Medulla oblongata (tissue), 1 donor: ENCODE results near the gene CCDC102A.
"Not testable (repeated sequence)": the region's sequence is repeated elsewhere in the genome, so short reads cannot be mapped to it uniquely, and the experiment has no call there.

Experiments used
- DNase-seq: peaks from one replicate; pipeline ENCODE4 v3.0.0-alpha.2; 2015; ENCODE audit errors: extremely low spot score

The CCDC102A gene

GRCh38 chr16:57502048-57502775, 34.2 kb downstream of the CCDC102A start:
- no peak for DNase-seq

- no peak for DNase-seq
Observed at GRCh38 chr16:57501492-57501891, 34.9 kb downstream of the CCDC102A start.

GRCh38 chr16:57500578-57501111, 35.7 kb downstream of the CCDC102A start:
- no peak for DNase-seq

GRCh38 chr16:57499941-57500340, 36.4 kb downstream of the CCDC102A start:
- not testable (repeated sequence) for DNase-seq

- no peak for DNase-seq
Observed at GRCh38 chr16:57498031-57498430, 38.3 kb downstream of the CCDC102A start.

- DNase-seq: no peak
Observed at GRCh38 chr16:57497121-57497520, 39.2 kb downstream of the CCDC102A start.

DNA sequence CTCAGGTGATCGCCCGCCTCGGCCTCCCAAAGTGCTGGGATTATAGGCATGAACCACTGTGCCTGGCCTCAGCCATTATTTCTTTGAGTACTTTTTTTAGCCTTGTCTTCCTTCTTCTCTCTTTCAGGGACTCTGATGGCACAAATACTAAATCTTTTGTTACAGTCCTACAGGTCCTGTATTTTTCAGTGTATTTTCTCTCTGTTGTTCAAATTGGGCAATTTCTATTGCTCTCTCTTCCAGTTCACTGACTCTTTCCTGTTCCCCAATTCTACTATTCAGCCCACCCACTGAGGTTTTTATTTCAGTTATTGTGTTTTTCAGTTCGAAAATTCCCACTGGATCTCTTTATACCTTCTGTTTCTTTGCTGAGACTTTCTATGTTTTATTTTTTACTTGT, 42.6 kb downstream of the CCDC102A start:
- DNase-seq: no peak

GRCh38 chr16:57489229-57489628, 47.1 kb downstream of the CCDC102A start:
- DNase-seq: no peak

GRCh38 chr16:57486858-57487834, 49.2 kb downstream of the CCDC102A start:
- DNase-seq: no peak

DNA sequence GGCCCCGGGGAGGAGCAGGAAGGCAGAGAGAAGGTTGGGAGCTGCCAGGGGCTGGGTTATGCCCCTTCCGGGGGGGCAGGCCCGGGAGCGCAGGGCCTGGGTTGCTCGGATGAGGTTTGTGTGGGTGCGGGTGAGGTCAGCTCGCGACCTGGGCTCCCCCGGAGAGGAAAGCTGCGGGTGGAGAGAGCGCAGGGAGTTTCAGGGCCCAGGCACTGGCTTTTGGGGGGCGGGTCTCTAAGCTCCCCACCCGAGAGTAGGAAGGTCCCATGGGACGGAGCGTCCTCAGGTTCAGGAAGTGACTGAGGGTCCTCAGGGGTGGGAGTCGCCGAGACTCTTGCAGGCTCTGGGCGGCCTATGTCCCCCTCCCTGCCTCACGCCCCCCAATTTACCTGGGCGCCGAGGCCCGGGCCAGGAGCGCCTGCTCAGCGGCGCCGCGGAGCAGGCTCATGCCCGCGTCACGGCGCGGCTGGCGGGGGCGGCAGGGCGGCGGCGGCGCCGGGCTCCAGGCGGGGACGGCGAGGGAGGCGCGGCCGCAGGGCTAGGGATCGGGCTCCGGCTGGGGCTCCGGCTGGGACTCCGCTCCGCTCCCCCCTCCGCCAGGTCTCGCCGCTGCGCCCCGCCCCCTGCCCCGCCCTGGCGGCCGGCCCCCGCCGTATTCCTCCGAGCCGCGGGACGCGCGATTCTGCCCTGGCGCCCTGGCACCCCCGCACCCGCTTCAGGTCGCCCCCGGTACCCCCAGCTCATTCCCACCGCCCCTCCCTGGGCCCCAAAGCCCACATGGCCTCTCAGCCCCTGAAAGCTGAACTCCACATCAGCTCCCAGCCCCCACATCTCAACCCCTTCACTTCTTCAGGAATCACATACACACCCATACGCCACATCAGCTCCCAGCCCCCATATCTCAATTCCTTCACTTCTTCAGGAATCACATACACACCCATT, 50.2 kb downstream of the CCDC102A start, which contains the start of gene DOK4:
Gene DOK4 (minus strand): TSS at position 578 of the 942 bp plus-strand sequence. CDS start 6,986 bp downstream, outside the sequence.
- peak; percentile 54 for DNase-seq

GRCh38 chr16:57485091-57485915, 51.1 kb downstream of the CCDC102A start:
- no peak for DNase-seq

DNA sequence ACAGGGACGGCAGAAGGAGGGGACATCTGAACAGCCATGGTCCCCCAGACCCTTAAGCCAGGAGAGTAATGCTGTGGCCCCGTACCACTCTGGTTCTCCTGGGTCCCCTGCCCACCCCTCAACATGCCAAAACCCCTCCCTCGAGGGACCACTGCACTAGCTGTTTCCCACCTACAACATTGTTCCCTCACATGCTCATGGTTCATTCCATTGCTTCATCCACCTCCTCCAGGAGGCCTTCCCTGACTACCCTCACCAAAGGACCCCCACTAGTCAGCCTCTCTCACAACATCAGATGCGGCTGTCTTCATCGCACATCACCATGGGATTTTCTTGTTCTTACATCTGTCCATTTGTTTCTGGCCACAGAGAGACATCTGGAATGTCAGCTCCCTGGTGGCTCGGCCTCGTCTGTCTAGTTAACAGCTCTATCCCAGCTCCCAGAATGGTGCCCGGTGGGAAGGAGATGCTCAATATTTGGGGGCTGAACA, 51.8 kb downstream of the CCDC102A start:
- DNase-seq: no peak

DNA sequence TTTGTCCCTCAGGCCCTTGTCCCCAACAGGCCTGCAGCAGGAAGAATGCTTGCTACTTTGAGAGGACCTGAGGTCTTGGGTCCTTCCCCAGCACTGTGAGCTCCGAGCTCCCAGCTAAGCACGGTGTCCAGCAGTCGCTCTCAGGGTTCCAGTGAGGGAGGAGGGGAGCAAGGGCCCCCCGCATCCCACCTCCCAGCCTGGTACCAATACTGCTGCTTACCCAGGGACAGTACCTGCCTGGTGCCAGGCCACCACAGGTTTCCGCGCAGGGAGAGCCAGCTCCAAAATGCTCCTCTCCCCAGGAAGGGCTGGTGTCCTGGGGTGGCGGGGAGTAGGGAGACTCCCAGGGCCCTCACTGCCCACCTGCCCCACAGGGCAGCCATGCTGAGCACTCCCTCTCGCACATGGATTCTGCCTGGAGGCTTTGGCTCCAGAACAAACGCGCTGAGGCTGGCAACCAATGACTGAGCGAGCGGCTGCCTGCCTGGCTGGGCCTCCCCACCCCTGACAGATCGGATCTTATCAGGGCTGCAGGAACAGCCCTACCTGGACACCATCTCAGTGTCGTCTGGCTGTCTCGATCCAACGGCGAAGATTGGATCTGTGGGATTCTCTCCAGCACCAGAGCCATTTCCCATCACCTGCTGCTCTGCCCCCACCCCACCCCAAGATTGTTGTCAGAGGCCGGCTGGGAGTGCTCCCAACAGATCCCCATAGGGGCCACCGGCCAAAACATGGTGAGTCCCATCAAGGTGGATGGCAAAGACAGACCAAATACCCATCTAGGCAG, 52.5 kb downstream of the CCDC102A start:
- DNase-seq: no peak

GRCh38 chr16:57482845-57483545, 53.4 kb downstream of the CCDC102A start:
- no peak for DNase-seq

GRCh38 chr16:57481421-57481820, 55.0 kb downstream of the CCDC102A start:
- no peak for DNase-seq

- no peak for DNase-seq
Observed at GRCh38 chr16:57480754-57481230, 55.6 kb downstream of the CCDC102A start.

GRCh38 chr16:57479976-57480753, 56.2 kb downstream of the CCDC102A start:
- no peak for DNase-seq
